Ascending aorta (tissue), 2 donors: Measurements from ENCODE around the gene VCL. TPM values are rescaled to one million over a fixed set of nuclear protein-coding genes. Genes with fewer than 3 reads are reported as not detected.
A peak's percentile ranks its signal among the peaks of the same experiment; 100 is the strongest.

Source experiments
- DNase-seq, 2 donors: peaks; one replicate each; pipeline ENCODE4 v3.0.0-alpha.2; 2019; ENCODE audit warnings: low spot score in 2 of 2
- H3K27ac ChIP-seq, 2 donors: fragments of 200-600 bp; sonication (generic); one replicate each; pipeline ENCODE4 v1.5.1; 2016 to 2017; ENCODE audit warnings: mild to moderate bottlenecking in 1 of 2
- H3K27me3 ChIP-seq: fragments of 200-600 bp; sonication (generic); one replicate; pipeline ENCODE4 v1.5.1; 2017
- H3K36me3 ChIP-seq, 2 donors: fragments of 200-600 bp; sonication (generic); one replicate each; pipeline ENCODE4 v1.5.1; 2016
- H3K4me1 ChIP-seq, 2 donors: fragments of 200-600 bp; sonication (generic); one replicate each; pipeline ENCODE4 v1.5.1; 2016 to 2017; ENCODE audit warnings: mild to moderate bottlenecking in 1 of 2
- H3K4me3 ChIP-seq, 2 donors: fragments of 200-600 bp; sonication (generic); one replicate each; pipeline ENCODE4 v1.5.1; 2016 to 2017; ENCODE audit warnings: mild to moderate bottlenecking in 1 of 2
- H3K9me3 ChIP-seq, 2 donors: fragments of 200-600 bp; sonication (generic); one replicate each; pipeline ENCODE4 v1.5.1; 2016
- intact Hi-C: fragments of 100-400 bp; cut with DNase I; formaldehyde crosslinking; loops from one replicate; pipeline ENCODE4 v1.15.1; 2023
- total RNA-seq: library from RNA; depleted of rRNA; stranded (reverse); fragments of >200 nt; gene quantifications from one replicate; pipeline ENCODE4 v1.1.0, GENCODE V29; 2016
- TF ChIP-seq, protein P1 (sequence below), 3 experiments: fragments of 200-600 bp in 2 of 3; fragments of 450-650 bp in 1 of 3; sonication (generic) in 2 of 3; IDR thresholded peaks; one replicate each; pipeline ENCODE4 v1.5.1; 2016 to 2019; ENCODE audit warnings: antibody characterized with exemption in 3 of 3, mild to moderate bottlenecking in 1 of 3, moderate library complexity in 1 of 3

Gene VCL
- total RNA-seq, 1 donor from 2014 or later = 333 TPM

DNA sequence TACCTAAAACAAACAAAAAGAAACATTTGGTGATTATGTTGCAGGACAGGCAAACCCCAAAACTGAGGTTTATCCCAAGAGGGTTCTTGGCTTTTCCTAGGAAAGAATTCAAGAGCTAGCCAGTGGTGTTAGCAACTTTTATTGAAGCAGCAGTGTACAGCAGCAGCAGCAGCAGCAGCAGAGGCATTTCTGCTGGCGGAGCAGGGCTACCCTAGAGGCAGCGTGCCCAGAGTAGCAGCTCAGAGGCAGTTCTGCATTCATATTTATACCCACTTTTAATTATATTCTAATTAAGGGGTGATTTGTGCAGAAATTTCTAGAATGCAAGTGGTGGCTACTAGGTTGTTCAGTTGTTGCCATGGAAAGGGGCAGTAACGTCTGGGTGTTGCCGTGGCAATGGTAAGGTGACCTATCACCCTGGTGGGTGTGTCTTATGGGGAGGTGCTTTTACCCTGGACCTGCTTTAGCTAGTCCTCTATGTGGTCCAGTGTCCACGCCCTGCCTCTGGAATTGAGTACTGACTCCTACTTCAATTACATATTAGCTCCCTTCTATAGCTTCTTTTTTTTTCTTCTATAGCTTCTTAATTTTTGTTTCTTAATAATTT lies 53.9 kb downstream of the VCL start:
- intact Hi-C loops = no loop called here
- peaks cover 10 to 80% of the 10 kb centered on the region in 2 donors for H3K4me1 ChIP-seq
- H3K9me3 ChIP-seq = no peaks in the 10 kb centered on the region
- no peaks in the 10 kb centered on the region for H3K27me3 ChIP-seq
- no peak overlapping the region for H3K4me3 ChIP-seq
- TF ChIP-seq, protein P1, sequence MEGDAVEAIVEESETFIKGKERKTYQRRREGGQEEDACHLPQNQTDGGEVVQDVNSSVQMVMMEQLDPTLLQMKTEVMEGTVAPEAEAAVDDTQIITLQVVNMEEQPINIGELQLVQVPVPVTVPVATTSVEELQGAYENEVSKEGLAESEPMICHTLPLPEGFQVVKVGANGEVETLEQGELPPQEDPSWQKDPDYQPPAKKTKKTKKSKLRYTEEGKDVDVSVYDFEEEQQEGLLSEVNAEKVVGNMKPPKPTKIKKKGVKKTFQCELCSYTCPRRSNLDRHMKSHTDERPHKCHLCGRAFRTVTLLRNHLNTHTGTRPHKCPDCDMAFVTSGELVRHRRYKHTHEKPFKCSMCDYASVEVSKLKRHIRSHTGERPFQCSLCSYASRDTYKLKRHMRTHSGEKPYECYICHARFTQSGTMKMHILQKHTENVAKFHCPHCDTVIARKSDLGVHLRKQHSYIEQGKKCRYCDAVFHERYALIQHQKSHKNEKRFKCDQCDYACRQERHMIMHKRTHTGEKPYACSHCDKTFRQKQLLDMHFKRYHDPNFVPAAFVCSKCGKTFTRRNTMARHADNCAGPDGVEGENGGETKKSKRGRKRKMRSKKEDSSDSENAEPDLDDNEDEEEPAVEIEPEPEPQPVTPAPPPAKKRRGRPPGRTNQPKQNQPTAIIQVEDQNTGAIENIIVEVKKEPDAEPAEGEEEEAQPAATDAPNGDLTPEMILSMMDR (IDR thresholded peaks at IDR 0.05) = no peak
- H3K27ac ChIP-seq = peak overlapping the region; percentile 48 to 57
- H3K36me3 ChIP-seq = no peaks in the 10 kb centered on the region
- no peak for DNase-seq

GRCh38 chr10:74052994-74053393 lies 55.1 kb downstream of the VCL start:
- Histone ChIP-seq H3K4me1 (peaks cover 10 to 75% of the 10 kb centered on the region in 2 donors), H3K9me3 (no peaks in the 10 kb centered on the region), H3K36me3 (no peaks in the 10 kb centered on the region), H3K27ac (peak overlapping the region in 1 of 2 donors; percentile 3), H3K27me3 (no peaks in the 10 kb centered on the region), H3K4me3 (no peak overlapping the region)
- TF ChIP-seq, protein P1 (IDR thresholded peaks at IDR 0.05) = no peak
- intact Hi-C loops = no loop called here
- DNase-seq = no peak

DNA sequence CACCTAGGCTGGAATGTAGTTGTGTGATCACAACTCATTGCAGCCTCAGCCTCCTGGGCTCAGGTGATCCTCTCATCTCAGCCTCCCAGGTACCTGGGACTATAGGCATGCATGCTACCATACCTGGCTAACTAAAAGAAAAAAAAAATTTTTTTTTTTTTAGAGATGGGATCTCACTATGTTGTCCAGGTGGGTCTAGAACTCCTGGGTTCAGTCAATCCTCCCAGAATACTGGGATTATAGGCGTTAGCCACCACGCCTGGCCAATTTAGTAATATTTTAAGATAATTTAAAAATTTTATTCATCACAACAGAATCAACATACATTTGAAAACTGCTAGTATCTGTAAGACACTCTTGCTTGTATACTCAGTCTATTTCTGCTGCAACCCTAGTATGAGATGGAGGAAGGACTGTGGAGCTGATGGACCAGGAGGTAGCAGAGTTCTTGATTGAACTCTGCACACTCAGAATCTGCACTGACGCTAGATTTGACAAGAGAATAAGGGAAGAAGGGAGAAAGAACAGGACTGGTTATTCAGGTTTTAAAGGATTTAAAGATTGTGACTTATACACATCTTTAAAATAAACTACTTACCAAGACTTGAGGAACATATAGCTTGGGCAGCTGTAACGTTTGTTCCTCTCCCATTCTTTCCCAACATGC lies 57.6 kb downstream of the VCL start:
- H3K9me3 ChIP-seq = no peaks in the 10 kb centered on the region
- TF ChIP-seq, protein P1 (IDR thresholded peaks at IDR 0.05) = no peak
- H3K36me3 ChIP-seq = no peaks in the 10 kb centered on the region
- intact Hi-C loops = no loop called here
- peak overlapping the region; percentile 32 to 42 for H3K27ac ChIP-seq
- H3K27me3 ChIP-seq = no peaks in the 10 kb centered on the region
- DNase-seq = no peak
- no peak overlapping the region for H3K4me3 ChIP-seq
- peaks cover 8 to 61% of the 10 kb centered on the region in 2 donors for H3K4me1 ChIP-seq

GRCh38 chr10:74056050-74056818 lies 58.3 kb downstream of the VCL start:
- intact Hi-C loops = no loop called here
- peak overlapping the region; percentile 32 to 59 for H3K27ac ChIP-seq
- DNase-seq = no peak
- TF ChIP-seq, protein P1 (IDR thresholded peaks at IDR 0.05) = no peak
- H3K27me3 ChIP-seq = no peaks in the 10 kb centered on the region
- H3K4me1 ChIP-seq = peaks cover 8 to 56% of the 10 kb centered on the region in 2 donors
- H3K36me3 ChIP-seq = no peaks in the 10 kb centered on the region
- no peak overlapping the region for H3K4me3 ChIP-seq
- no peaks in the 10 kb centered on the region for H3K9me3 ChIP-seq

DNA sequence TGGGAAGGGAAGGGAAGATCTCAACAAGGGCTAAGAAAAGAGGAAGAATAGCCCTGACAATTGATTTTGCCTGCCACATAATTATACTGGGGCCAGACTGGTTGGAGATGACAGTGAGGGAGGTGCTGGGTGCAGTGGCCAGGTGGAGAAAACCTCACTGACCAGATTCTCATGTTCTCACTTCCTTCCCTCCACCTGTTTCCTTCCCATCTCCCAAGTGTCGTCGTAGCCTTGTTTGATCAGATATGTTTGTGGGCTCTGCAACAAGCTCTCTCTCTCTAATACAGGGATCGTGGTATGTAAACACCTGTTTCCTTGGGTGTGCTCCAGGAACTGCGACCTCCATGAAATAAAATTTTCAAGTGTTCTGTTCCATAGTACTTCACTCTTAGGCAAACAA lies 60.2 kb downstream of the VCL start:
- intact Hi-C loops = no loop called here
- Histone ChIP-seq H3K4me1 (peaks cover 8 to 44% of the 10 kb centered on the region in 2 donors), H3K9me3 (peaks cover 0 to 1% of the 10 kb centered on the region in 2 donors), H3K27ac (peak overlapping the region; percentile 13 to 38), H3K4me3 (no peak overlapping the region), H3K36me3 (peaks cover 3% of the 10 kb centered on the region in 2 donors), H3K27me3 (no peaks in the 10 kb centered on the region)
- no peak for DNase-seq
- TF ChIP-seq, protein P1 (IDR thresholded peaks at IDR 0.05) = no peak
